ENCODE measurements around the gene AFMID. TPM values are rescaled to one million over a fixed set of nuclear protein-coding genes. Genes with fewer than 3 reads are reported as not detected.

Gene AFMID
- total and polyA plus RNA-seq, 9 of the 15 experiments (the other 6 are each of a cell fraction or from before 2014, with no cell fraction given) = 62.1 to 188 (median 74.4) TPM

DNA sequence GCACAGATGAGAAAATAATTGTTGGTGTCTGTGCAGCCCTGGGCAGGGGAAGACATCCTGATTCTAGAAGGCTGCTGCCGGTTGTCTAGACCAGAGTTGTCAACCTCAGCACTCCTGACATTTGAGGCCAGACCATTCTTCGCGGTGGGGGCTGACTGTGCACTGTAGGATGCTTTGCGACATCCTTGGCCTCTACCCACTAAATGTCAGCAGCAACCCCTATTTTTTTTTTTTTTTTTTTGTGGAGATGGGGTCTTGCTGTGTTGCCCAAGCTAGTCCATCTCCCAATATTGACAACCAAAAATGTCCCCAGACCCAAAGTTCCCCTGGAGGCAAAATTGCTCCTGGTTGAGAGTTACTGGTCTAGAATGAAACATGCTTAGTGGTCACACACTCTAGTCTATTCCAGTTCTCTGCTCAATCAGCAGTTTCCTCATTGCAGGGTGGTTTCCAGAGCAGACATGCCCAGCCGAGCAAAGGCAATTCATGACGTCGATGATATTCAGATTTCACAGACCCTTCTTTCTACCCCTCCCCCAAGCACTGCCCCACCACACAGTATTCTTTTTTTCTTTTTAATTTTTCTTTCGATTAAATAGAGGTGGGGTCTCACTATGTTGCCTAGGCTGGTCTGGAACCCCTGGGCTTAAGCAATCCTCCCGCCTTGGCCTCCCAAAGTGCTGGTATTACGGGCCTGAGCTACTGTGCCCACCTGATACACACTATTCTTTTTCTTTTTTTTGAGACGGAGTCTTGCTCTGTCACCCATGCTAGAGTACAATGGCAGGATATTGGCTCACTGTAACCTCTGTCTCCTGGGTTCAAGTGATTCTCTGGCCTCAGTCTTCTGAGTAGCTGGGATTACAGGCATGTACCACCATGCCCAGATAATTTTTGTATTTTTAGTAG is 32.0 kb upstream of the AFMID start:
- in situ Hi-C loops (cut with MboI) = no loop called here
- TF ChIP-seq, protein P1, sequence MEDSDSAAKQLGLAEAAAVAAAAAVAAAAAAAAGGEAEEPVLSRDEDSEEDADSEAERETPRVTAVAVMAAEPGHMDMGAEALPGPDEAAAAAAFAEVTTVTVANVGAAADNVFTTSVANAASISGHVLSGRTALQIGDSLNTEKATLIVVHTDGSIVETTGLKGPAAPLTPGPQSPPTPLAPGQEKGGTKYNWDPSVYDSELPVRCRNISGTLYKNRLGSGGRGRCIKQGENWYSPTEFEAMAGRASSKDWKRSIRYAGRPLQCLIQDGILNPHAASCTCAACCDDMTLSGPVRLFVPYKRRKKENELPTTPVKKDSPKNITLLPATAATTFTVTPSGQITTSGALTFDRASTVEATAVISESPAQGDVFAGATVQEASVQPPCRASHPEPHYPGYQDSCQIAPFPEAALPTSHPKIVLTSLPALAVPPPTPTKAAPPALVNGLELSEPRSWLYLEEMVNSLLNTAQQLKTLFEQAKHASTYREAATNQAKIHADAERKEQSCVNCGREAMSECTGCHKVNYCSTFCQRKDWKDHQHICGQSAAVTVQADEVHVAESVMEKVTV (CRISPR knock-in tag; IDR thresholded peaks at IDR 0.05) = no peak
- TF ChIP-seq RBM15 (IDR thresholded peaks at IDR 0.05; ENCODE audit: insufficient read depth, low read length) (no peak), LARP7 (IDR thresholded peaks at IDR 0.05) (no peak), ESRRA (IDR thresholded peaks at IDR 0.05; ENCODE audit: borderline replicate concordance, low read depth) (no peak), ZNF79 (CRISPR knock-in tag; IDR thresholded peaks at IDR 0.05; ENCODE audit: low read depth) (no peak), C11orf30 (IDR thresholded peaks at IDR 0.05; ENCODE audit: low read depth) (peak; percentile 54; the same call in 1 of the 2 replicates), SREBF2 (CRISPR knock-in tag; IDR thresholded peaks at IDR 0.05) (no peak)
- TF ChIP-seq, protein P2, sequence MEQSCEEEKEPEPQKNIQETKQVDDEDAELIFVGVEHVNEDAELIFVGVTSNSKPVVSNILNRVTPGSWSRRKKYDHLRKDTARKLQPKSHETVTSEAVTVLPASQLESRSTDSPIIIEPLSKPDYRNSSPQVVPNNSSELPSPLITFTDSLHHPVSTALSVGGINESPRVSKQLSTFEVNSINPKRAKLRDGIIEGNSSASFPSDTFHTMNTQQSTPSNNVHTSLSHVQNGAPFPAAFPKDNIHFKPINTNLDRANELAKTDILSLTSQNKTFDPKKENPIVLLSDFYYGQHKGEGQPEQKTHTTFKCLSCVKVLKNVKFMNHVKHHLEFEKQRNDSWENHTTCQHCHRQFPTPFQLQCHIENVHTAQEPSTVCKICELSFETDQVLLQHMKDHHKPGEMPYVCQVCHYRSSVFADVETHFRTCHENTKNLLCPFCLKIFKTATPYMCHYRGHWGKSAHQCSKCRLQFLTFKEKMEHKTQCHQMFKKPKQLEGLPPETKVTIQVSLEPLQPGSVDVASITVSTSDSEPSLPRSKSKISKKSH (CRISPR knock-in tag; IDR thresholded peaks at IDR 0.05) = no peak
- TF ChIP-seq, protein P3, sequence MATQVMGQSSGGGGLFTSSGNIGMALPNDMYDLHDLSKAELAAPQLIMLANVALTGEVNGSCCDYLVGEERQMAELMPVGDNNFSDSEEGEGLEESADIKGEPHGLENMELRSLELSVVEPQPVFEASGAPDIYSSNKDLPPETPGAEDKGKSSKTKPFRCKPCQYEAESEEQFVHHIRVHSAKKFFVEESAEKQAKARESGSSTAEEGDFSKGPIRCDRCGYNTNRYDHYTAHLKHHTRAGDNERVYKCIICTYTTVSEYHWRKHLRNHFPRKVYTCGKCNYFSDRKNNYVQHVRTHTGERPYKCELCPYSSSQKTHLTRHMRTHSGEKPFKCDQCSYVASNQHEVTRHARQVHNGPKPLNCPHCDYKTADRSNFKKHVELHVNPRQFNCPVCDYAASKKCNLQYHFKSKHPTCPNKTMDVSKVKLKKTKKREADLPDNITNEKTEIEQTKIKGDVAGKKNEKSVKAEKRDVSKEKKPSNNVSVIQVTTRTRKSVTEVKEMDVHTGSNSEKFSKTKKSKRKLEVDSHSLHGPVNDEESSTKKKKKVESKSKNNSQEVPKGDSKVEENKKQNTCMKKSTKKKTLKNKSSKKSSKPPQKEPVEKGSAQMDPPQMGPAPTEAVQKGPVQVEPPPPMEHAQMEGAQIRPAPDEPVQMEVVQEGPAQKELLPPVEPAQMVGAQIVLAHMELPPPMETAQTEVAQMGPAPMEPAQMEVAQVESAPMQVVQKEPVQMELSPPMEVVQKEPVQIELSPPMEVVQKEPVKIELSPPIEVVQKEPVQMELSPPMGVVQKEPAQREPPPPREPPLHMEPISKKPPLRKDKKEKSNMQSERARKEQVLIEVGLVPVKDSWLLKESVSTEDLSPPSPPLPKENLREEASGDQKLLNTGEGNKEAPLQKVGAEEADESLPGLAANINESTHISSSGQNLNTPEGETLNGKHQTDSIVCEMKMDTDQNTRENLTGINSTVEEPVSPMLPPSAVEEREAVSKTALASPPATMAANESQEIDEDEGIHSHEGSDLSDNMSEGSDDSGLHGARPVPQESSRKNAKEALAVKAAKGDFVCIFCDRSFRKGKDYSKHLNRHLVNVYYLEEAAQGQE (IDR thresholded peaks at IDR 0.05; ENCODE audit: borderline replicate concordance) = peak; percentile 40
- TF ChIP-seq, protein P3 (CRISPR knock-in tag; IDR thresholded peaks at IDR 0.05; ENCODE audit: low read depth) = no peak

More for the DNA sequence above, 32.0 kb upstream of the AFMID start:
- H3K9me3 ChIP-seq (replicated peaks; ENCODE audit: control insufficient read depth, insufficient read depth, low read depth, low read length) = no peaks in the 10 kb centered on the region
- no TSS peak for BruUV-seq (replicated peaks)
- H3K4me2 ChIP-seq (ENCODE audit: insufficient read depth, low read length) = no peak overlapping the region
- no peak overlapping the region for H2AFZ ChIP-seq (ENCODE audit: low read depth, low read length)
- H3K36me3 ChIP-seq (ENCODE audit: control insufficient read depth, insufficient read depth, low read length) = no peaks in the 10 kb centered on the region
- H3K27ac ChIP-seq (ENCODE audit: extremely low read depth, low read depth, low read length) = no peak overlapping the region
- ATAC-seq = peak; percentile 36; the same call in 1 of the 3 replicates
- no peak overlapping the region for H3K4me3 ChIP-seq
- no peaks in the 10 kb centered on the region for H4K20me1 ChIP-seq (replicated peaks; ENCODE audit: control insufficient read depth, insufficient read depth, low read length)
- H3K4me1 ChIP-seq (replicated peaks in 1 of 2; ENCODE audit: control insufficient read depth in 2 of 2, insufficient read depth in 2 of 2, low read length in 2 of 2) = peaks cover 9 to 34% of the 10 kb centered on the region in 2 experiments; a peak in 4 of 5 replicates
- no peak for FAIRE-seq
- H3K79me2 ChIP-seq (ENCODE audit: control insufficient read depth, insufficient read depth, low read length) = no peaks in the 10 kb centered on the region
- intact Hi-C loops (cut with micrococcal nuclease) = no loop called here
- H3K9ac ChIP-seq (ENCODE audit: insufficient read depth in 1 of 2, low read depth in 2 of 2, low read length in 2 of 2) = no peak overlapping the region
- DNase-seq (ENCODE audit: extremely low read depth in 1 of 4, low spot score in 3 of 4) = no peak
- H3K27me3 ChIP-seq (ENCODE audit: control insufficient read depth in 2 of 2, insufficient read depth in 2 of 2, low read length in 2 of 2) = no peaks in the 10 kb centered on the region
- ChIA-PET CTCF (ENCODE audit: low intra/inter-chr PET ratio) (no interaction called here), POLR2A (no interaction called here)
- H3K9me1 ChIP-seq (ENCODE audit: control insufficient read depth, insufficient read depth, low read length) = no peaks in the 10 kb centered on the region
- 74% methylated on average over 11 of the region's 11 CpGs for WGBS (ENCODE audit: insufficient coverage, low coverage, missing lambda C conversion rate)
